NCI-H2196 (cell line): ENCODE data around the gene PPP1R37.

ENCODE experiments used
- DNase-seq: peaks from one replicate; lab custom pipeline; 2025; ENCODE audit not compliant: unreplicated experiment; lab: John Stamatoyannopoulos, UW

PPP1R37 gene

DNA sequence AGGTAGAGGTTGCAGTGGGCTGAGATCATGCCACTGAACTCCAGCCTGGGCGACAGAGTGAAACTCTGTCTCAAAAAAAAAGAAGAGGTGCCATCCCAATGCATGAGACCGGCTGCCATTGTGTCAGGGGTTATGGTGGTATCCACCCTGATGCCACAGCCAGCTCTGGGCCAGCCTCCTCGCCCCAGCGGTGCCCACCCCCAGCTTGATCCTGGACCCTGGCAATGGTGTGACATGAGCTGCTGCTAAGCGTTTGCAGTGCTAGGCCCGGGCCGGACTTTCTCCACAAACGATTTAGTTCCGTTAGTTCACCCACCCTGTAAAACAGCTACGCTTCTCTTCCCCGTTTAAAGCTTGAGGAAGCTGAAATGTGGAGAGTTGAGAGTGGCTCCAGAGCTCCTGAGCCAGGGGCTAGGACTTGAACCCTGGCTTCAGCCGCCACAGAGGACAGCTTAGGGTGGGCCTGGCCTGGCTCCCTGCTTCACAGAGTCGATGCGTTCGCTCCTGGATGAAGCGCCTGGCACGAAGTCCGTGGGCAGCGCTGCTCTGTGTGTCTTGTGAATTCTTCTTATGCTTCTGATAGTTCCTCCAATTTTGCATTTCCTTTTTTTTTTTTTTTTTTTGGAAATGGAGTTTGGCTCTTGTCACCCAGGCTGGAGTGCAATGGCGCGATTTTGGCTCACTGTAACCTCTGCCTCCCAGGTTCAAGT is 42.4 kb downstream of the PPP1R37 start:
- DNase-seq: no peak

DNA sequence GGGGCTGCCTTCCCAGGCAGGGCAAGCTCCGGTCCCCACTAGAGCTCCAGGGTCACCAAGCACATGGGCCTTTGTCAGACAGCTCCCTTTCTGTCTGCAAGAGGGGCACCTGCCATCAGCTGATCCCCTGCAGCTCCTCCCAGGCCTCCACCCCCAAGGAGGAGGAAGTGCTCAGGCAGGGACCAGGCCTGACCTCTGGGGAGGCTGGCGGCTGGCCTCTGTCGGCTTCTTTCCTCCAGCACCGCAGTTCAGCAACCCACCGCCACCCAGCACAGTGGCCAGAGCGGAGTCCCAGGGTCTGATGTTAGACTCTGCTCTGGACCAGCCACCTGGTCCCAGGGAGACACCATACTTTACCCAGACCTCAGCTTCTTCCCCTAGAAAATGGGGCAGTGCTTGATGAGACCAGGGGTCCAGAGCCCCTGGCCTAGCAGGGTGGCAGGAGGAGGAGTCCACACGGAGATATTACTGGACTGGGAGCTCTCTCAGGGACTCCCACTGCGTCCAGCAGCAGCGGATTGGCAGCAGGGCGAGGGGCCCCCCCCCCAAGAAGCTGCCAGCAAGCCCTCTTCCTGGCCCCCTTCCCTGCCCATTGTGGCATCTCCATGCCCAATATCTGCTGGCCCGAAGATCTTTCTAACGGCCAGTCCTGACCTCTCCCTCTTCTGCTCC is 43.7 kb downstream of the PPP1R37 start:
- DNase-seq: no peak

DNA sequence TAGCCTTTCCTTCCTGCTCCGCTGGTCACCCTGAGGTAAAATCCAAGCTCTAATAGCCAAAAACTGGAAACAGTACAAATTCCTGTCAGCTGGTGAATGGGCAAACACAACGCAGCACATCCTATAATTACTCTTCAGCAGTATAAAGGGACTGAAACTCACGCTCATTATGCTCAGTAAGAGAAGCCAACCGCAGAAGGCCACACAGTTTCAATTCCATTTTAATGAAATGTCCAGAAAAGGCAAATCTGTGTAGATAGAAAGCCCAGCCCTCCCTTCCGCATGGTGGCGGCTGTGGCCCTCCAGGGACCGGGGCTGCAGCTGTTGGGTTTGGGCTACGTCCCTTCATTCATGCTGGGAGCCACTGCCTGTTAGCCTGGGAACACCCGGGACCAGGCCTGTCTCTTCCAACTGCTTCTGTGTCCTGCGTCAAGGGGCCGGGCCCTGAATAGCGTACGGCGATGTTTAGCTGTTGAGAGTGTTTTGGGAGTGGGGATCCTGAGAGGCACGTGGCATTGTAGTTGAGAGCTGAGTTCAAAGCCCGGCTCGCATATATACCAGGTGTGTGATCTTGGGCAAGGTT is 44.3 kb downstream of the PPP1R37 start:
- no peak for DNase-seq

DNA sequence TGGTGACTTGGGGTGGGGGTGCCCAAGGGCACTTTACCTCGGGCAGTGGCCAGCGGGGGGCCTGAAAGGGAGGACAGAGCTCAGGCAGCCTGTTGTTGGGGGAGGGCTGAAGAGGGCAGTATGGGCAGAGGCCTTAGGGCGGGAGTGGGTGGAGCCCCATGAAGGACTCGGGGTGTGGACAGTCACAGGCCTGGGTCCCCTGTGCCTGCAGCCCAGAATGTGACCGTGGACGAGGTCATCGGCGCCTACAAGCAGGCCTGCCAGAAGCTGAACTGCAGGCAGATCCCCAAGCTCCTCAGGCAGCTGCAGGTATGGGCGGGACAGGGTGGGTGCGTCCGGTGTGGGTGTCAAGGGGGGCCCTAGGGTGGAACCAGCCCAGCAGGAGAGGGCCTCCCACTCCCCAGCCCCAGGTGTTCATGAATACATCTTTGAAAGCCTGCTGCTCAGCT is 45.3 kb downstream of the PPP1R37 start:
- DNase-seq: no peak

DNA sequence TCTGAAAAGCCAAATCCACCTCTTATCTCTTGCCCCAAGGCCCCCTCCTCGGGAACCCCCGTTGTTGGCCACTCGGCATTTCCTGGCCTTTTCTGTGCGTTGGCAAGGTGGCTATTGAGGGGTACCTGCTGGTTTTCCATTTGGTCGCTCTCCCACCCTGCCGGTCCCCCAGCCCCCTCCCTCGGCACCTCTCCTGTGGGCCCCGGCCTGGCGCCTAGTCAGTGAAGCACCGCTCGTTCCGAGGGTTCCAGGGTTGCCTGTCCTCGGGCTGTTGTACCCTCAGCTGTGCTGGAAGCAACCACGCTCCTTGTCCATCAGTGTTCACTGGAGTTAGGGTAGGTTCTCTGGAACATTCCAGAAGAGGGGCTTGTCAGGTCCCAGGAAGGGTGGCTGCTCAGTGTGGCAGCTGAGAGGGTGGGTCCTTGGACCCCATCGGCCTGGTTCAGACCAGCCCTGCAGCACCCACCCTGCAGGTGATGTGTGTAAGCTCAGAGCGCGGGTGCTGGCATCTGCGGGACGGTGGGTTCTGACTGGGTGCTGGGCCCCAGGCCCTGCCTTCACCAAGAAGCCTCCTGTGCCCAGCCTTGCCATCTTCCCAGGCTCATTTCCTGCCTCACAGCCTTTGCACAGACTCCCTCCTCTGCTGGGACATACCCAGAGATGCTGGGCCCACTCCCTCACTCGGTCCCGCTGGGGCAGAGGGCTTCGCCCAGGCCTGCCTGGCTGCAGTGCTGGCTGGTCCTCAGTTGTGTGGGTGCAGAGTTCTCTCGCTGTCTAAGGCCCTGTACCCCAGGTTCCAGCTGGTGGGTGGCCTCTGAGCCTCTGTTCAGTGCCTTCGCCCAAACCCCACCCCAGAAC is 46.5 kb downstream of the PPP1R37 start:
- DNase-seq: no peak

DNA sequence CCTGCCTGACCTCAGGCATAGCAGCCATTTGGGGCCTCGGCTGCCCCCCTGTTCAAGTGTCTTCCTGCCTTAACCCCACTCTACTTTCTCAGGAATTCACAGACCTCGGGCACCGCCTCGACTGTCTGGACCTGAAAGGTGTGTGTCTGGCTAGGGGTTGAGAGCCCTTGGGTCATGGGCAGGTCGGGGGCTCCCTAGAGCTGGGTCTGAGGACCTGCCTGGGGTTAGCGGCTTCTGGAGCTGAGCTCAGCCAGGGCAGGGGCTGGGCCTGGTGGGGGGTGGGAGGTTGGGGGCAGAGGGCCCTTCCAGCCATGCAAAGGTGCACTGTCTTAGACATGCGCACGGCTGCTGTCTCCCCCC is 47.1 kb downstream of the PPP1R37 start:
- no peak for DNase-seq

DNA sequence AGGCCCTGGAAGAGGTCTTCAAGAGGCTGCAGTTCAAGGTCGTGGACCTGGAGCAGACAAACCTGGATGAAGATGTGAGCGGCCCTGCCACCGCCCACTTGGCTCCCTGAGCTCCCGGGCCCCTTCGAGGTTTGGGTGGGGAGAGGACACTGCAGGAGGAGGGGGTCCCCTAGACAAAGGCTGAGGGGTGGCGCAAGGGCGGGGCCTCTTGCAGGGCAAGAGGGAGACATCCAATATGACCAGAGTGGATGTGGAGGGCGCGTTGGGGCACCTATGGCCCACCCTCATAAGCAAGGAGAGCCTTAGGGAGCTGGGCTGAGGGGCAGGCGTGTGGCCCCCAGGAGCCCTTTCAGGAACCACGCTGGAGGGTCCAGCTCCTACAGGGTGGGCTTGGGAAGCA is 47.6 kb downstream of the PPP1R37 start:
- DNase-seq: no peak

DNA sequence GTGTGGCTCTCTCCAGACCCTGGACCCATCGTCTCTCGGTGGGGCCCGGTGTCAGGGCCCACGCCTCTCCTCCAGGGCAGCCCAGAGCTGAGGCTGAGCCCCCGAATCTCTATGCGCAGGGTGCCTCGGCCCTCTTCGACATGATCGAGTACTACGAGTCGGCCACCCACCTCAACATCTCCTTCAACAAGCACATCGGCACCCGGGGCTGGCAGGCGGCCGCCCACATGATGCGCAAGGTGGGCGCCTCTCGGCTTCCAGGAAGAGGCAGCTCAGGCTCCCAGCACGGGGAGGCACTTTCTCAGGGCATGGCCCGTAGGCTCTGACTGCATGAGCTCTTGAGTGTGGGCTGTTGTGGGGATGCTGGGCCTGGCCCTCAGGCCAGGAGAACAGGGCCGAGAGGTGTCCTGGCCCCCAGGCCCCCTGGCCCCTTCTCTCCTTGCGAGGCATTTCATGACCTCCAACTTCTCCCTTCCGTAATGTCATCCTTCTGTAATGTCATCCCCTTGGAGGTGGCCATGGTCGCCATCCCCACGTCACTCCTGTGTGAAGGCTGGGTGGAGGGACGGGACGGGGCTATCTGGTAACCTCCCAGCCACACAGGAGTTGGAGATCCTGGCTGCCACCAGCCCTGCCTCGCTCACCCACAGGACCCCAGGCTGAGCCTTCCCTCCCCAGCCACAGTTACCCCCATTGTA is 48.4 kb downstream of the PPP1R37 start:
- no peak for DNase-seq

DNA sequence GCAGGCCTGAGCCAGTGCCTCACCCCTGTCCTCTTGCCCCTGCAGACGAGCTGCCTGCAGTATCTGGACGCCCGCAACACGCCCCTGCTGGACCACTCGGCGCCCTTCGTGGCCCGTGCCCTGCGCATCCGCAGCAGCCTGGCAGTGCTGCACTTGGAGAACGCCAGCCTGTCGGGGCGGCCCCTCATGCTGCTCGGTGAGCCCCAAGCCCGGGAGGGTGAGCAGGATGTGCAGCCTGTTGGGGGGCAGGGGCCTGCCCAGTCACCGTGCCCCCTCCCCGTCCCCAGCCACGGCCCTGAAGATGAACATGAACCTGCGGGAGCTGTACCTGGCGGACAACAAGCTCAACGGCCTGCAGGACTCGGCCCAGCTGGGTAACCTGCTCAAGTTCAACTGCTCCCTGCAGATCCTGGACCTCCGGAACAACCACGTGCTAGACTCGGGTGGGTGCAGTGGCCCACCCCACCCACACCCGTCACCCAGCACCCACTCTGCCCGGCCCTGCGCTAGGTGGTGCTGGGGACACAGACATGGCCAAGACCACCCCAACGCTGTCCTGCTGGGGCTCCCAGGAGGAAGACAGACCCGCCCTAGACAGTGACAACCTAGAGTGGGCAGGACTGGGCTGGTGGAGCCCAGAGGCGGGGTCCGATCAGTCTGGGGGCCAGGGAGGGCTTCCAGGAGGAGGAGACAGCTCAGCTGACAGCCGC is 49.2 kb downstream of the PPP1R37 start:
- no peak for DNase-seq

DNA sequence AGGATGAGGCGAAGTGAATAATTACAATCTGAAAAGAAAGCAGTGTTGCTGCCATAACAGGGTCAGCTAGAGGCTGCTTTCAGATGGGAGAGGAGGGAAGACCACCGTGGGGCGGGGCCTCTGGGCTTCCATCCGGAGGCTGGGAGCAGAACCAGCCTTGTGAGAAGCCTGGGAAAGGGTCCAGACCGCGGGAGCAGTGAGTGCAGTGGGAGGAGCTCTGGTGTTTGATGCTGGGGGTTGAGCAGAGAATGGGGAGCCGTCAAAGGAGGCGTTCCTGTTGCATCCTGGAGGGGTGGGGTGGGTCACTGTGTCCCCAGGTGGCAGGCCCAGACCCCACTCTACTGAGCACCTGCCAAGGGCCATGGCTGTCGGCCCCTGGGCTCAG is 49.7 kb downstream of the PPP1R37 start:
- DNase-seq: no peak

DNA sequence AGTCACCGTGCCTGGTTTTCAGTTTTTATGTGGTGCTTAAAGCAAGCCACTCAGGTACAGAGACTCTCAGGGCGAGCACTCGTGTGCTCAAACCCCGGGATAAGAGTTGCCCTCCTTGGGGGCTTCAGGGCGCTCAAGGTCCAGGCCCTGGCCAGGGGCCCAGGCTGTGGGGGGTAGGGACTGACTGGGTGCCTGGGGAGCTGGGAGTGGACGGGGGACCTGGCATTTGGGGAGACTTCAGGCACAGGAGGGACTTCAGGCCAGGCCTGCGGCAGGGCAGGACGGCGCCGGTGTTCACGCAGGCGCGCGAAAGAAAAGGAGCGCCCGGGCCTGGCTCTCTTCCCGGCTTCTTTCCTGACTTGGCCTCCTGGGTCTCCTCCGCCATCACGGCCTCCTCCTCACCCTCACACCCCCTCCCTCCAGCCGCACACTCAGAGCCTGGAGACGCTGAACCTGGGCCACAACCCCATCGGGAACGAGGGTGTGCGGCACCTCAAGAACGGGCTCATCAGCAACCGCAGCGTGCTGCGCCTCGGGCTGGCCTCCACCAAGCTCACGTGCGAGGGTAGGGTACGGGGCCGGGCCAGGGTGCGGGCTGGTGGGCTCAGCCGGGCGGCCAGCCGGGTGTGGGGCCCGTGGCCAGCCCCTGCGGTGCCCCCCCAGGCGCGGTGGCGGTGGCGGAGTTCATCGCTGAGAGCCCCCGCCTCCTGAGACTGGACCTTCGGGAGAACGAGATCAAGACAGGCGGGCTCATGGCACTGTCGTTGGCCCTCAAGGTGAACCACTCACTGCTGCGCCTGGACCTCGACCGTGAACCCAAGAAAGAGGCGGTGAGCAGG is 51.7 kb downstream of the PPP1R37 start:
- DNase-seq: no peak

DNA sequence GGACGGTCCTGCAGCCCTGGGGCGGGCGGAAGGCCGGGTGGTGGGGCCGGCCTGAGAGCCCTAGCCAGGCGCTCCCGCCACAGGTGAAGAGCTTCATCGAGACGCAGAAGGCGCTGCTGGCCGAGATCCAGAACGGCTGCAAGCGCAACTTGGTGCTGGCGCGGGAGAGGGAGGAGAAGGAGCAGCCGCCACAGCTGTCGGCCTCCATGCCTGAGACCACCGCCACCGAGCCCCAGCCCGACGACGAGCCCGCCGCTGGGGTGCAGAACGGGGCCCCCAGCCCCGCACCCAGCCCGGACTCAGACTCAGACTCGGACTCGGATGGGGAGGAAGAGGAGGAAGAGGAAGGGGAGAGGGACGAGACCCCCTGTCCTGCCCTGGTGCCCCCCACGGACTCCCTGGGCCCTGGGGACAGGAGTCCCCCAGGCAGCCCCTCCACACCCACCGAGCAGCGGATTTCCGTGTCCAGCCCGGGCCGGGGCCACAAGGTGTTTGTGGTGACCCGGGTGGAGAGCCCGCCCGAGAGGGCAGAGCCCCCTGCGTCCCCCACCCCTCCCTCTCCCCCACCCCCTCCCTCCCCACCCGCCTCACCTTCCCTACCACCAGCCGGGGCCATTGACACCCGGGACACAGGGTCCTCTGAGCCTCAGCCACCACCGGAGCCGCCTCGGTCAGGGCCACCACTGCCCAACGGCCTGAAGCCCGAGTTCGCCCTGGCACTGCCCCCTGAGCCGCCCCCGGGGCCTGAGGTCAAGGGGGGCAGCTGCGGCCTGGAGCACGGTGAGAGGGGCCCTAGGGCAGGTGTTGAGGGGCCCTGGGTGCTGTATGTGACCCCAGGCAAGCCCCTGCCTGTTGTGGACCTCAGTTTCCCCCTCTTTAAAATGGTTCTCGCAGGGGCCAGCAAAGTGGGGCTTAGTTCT is 52.6 kb downstream of the PPP1R37 start:
- DNase-seq: no peak

DNA sequence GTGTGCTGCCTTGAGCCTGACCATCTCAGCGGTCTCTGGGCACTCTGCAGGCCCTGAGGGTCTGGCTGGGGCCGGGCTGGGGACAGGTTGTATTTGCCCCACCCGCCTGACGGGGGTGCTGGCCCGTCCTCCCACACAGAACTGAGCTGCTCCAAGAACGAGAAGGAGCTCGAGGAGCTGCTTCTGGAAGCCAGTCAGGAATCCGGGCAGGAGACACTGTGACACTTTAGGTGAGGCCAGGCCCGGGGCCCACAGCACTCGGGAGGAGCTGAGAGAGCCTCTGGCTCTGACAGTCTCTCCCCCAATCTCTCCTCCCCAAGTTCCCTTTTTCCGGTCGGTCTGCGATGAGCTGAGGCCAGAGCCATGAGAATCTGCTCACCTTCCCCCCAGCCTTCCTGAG is 53.3 kb downstream of the PPP1R37 start:
- no peak for DNase-seq

DNA sequence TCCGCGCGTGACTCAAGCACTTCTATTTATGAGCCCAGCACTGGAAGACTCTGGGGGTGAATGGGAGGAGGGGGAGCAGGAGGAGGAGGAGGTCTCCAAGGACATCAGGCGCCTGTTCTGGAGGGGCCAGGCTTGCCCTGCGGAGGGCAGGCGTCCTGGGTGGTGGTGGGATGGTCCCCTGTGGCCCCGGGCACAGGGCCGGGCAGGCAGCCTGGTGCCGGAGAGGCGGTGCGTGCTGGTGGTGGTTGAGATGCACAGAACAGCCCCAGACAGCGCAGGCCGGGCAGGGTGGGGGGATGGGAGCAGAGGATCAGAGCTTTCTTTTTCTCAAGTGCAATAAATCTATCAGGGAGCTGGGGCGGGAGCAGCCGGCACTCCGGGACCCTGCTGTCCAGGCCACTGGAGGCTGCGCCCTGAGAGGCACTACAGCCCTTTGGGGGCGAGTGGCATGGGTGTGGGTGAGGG is 53.8 kb downstream of the PPP1R37 start:
- DNase-seq: no peak

DNA sequence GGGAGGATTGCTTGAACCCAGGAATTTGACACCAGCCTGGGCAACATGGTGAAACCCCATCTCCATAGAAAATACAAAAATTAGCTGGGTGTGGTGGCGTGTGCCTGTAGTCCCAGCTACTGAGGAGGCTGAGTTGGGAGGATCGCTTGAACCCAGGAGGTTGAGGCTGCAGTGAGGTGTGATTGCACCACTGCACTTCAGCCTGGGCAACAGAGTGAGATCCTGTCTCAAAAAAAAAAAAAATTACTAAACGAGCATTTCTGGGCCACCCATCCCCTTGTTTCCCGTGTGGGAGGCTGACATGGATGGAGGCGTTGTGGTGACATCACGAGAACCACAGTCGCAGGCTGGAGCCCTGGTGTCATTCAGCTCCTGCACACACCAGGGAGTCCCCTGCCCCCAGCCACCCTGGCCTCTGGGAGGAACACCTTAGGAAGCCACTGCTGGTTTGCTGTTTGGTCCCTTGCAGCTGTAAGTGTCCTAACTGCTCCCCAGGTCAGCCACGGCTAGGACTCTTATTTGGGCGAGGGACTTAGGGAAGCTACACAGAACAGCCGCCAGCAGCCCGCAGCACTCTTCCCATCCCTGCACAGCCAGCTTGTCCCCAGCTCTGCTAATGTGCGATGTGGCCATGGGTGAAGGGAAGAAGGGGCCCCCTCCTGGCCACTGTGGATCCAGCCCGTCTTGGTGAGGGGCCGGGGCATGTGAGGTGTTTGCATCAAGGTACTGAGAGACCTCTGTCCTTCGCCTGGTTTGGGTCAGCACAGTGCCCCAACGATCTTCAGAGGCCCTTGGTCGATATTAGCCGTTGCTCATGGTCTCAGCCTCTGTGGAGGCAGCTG is 55.1 kb downstream of the PPP1R37 start:
- DNase-seq: no peak

DNA sequence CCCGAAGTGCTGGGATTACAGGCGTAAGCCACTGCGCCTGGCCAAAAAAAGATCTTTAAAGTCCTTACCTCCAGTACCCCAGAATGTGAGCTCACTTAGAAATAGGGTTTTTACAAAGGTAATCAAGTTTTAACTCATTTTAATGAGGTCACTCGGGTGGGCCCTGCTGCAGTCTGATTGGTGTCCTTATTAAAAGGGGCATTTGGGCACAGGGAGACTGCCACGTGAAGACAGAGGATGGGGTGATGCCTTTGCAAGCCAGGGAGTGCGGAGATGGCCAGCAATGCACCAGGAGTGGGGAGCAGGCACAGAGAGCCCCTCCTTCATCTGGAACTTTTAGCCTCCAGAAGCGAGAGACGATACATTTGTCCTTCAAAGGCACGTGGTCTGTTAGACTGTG is 56.1 kb downstream of the PPP1R37 start:
- no peak for DNase-seq

DNA sequence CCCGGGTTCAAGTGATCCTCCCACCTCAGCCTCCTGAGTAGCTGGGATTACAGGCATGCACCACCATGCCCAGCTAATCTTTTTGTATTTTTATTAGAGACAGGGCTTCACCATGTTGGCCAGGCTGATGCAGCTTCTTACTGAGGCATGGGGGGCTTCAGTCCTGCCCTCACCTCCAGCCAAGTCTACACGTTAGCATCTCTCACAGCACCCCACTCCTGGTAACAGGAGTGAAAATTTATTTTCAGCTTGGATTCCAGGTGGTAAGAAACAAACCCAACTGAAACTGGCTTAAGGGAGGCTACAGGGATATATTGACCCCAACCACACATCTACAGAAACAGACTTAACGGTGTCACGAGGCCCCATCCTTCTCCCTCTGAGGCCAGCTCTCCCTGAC is 57.2 kb downstream of the PPP1R37 start:
- no peak for DNase-seq
